Neural progenitor cell (in vitro differentiated cells): ENCODE measurements around the gene TPST2.

Source experiments
- CTCF ChIP-seq: fragments of 200-600 bp; sonication (generic); IDR thresholded peaks from 2 replicates; pipeline ENCODE4 v1.5.1; 2017; ENCODE audit warnings: antibody characterized with exemption, mild to moderate bottlenecking
- EZH2 ChIP-seq: fragments of 200-600 bp; sonication (generic); IDR thresholded peaks from 2 replicates; pipeline ENCODE4 v1.6.1; 2017; ENCODE audit warnings: antibody characterized with exemption, mild to moderate bottlenecking, moderate library complexity
- EZH2phosphoT487 ChIP-seq: fragments of 200-600 bp; sonication (generic); IDR thresholded peaks from 2 replicates; pipeline ENCODE4 v1.6.1; 2017; ENCODE audit warnings: antibody characterized with exemption

- no peak for TF ChIP-seq CTCF
- no peak for TF ChIP-seq EZH2
- TF ChIP-seq EZH2phosphoT487, result no peak
These were observed 35.0 kb downstream of the TPST2 start for GRCh38 chr22:26554956-26555355.
